Fibroblast of peridontal ligament (primary cell): ENCODE results near the gene NCR3LG1.

Experiments used
- DNase-seq: peaks from one replicate; pipeline ENCODE4 v3.0.0-alpha.2; 2010; ENCODE audit errors: extremely low read depth

The NCR3LG1 gene

DNA sequence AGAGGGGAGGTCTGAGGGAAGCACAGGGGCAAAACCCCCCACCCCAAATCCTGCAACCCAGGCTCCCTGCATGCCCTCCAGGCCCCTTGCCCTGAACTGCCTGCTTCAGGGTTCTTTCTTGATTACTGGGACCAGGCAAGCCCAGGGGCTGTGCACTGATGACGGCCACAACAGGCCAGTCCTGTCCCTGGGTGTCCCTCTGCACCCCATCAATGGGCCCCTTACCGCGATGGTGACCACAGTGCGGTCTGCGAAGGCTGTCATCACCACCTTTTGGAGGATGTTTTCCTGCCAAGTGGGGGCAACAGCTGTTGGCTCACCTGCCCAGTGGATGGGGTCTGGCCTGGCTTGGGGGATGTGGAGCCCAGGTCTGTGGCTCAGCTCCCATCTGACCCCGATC, 41.9 kb downstream of the NCR3LG1 start:
- DNase-seq, result no peak

DNA sequence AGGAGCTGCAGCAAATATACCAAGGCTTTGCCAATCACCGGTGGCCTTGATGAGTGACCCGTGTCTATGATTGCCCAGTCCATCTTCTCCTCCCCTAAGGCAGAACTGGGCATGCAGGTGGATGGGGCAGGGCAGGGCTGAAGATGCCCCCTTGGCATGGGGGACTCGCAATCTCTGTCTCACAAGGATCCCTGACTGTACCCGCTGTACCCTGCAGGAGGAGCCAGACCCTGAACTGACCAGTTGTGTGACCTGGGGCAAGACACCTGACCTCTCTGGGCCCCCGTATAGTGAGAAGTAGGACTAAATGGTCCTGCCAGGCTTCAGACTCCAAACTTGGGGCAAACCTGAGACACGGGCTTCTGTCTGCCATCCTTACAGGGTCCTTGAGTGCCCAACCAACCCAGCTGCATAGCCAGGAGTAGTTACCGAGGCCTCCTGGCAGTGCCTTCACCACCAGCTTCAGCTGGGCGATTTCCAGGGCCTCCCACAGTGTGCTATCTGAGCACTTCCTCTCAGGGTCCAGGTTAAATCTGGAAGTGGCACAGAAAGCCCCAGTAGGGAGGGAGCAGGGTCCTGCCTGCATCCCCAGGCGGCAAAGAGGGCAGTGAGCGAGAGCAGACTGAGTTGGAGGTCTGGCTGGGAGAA, 43.3 kb downstream of the NCR3LG1 start:
- DNase-seq, result no peak

DNA sequence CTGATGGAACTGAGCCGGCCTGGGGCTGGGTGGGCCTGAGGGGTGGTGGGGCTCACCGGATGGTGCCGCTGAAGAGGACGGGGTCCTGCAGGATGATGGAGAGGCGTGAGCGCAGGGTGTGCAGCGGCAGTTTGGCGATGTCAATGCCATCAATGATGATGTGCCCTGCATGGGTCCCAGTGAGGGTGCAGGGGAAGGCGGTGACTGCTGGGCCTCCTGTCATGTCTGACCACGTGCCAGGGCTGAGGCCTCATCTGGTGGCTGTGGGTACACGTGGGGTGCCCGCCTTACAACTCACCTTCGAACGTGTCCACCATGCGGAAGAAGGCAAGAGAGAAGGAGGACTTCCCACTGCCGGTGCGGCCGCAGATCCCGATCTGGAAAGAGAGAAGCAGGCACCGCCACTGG, 44.0 kb downstream of the NCR3LG1 start:
- no peak for DNase-seq

DNA sequence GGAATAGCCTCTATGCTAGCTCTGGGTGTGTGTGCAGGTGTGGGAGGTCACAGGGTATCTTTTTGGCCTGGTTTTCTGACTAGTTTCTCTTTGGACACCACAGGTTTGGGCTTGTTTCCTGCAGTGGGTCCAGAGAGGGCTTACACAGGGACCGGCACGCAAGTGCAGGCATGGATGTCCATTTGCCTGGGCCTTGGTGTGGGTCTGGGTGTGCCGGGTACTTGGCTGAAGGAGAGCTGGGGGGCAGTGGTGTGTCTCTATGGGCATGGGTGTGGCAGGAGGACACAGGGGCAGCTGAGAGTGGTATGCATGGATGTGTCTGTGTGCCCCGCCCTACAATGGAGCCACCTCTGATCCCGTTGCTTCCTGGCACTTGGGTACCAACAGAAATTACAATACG, 44.4 kb downstream of the NCR3LG1 start:
- DNase-seq, result no peak

DNA sequence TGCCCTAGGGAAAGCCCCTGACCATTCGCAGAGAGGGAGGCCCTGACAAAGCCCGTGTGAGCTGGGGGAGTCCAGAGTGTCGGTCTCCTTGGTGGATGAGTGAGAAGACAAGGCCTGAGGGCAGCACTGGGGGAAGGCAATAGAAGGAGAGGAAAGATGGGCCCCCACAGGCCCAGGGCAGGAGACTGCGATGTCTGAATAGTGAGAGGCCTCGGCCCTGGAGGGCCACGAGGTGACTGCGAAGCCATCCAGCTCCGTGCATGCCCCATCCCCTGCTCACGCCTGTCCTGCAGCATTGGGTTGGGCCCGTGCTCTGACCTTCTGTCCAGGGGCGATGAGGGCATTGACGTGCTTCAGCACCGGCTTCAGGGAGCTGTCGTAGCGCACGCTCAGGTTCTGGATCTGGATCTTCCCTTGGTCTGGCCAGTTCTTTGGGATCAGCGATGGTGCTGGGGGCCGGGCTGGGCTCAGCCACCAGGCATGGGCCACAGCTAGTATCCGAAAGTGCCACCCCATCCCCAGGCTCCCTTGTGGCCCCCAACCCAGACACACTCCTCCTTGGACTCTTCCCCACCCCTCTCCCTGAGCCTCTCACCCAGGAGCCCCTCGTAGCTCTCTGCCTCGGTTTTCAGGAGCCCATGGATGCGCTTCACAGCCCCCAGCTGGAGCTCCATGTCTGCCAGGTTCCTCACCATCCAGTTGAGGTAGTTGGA, 45.2 kb downstream of the NCR3LG1 start:
- no peak for DNase-seq

DNA sequence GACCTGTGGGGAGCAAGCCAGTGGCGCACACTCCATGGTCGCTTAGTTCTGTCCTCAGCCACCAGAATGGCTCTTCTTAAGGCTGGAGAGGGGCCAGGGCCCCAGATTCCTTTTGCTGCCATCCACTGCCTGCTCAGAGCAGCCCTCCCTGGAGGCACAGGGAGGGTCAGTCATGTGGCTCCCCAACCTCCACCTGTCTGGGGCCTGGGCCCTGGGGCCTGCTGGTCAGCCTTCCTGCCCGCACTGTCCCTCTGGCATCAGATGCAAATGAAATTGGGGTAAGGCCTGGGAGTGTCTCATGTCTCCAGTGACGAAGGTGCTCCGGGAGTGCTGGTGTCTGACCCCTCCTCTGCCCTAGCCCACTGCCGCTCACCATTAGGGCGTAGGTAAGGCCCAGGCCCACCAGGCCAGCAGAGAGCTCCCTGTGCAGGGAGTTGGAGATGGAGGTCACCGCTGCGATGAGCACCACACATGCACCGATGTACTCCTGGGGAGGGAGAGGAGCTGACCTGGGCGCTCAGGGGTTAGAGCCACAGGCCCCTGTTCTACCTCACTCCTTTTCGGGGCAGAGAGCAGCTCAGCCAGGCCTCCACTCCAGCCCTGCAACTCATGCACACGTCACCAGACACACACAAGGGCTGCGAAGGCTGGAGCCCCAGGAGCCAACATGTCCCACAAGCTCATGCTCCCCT, 45.9 kb downstream of the NCR3LG1 start:
- DNase-seq, result no peak

DNA sequence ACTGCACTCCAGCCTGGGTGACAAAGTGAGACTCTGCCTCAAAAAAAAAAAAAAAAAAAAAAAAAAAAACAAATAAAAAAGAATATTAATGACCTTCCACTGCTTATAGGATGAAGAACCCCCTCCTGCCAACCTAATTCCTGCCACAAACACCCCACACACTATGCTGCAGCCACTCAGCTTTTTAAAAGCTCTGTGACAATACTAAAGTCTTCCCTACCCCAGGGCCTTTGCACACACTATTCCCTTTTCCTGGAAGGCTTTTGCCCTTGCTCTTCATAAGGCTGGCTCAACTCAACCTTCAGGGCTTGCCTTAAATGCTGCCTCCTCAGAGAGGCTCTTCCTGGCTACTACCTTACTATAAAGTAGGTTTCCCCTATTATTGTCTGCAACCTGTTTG, 47.6 kb downstream of the NCR3LG1 start:
- no peak for DNase-seq

DNA sequence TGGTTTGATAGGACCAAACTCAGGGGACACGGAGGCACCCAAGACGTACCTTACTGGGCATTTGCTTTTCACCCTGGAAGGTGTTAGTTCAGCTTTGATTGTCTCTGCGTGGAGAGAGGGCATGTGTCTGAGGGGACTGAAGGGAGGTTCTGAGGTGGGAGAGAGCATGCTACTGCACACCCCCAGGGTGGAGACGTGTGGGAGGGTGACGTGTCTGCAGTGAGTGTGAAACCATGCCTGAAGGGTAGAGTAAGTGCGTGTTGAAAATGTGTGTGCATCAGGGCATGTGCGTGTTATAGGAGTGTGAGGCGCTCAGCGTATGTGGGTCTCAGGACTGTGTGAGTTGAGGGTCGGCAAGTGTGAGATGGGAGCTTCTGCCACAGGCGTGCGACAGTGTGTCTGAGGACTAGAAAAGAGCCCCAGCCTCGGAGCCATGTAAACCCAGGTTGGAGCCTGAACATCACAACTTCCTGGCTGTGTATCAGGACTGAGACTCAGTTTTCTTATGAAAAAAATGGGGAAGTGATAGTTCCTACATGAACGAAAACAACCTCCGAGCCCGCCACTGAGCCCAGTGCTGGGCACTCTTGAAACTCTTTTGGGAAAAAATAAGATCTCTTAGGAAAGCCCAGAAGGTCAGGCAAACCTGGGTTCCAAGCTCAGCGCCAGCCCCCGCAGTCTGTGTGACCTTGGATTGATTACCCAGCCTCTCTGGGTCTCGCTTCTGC, 48.6 kb downstream of the NCR3LG1 start:
- no peak for DNase-seq

DNA sequence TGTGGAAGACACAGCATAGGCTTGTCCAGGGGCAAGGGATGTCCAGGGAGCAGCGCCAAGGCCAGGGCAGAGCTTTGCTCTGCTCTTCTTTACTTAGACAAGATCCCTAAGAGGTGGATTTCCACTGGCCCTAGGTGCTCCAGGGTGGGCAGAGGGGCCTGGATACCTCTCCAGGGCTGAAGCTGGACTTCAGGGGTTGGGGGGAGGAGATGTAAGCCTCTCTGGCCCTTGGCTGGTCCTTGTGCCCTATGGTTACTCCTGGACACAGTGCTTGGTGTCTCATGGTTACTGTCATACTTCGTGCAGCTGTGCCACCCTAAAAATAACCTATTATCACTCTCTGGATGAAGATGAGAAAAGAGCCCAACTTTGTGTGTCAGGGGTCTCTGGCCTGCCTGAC, 49.7 kb downstream of the NCR3LG1 start:
- DNase-seq, result no peak

DNA sequence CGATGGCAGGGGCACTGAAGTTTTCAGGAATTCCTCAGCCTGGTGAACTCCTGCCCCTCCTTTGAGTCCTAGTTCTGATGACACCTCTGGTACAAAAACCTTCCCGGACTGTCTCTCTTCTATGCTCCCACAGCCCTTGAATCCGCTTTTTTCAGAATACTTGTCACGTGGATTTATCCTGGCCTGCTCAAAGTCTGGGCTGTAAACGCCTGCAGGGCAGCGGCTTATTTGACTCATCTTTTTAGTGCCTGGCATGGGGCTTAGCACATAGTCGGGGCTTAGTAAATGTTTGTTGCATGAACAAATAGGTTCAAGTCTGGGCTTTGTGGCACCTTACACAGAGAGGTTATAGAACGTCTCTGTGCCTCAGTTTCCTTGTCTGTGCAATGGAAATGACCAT, 50.2 kb downstream of the NCR3LG1 start:
- no peak for DNase-seq

DNA sequence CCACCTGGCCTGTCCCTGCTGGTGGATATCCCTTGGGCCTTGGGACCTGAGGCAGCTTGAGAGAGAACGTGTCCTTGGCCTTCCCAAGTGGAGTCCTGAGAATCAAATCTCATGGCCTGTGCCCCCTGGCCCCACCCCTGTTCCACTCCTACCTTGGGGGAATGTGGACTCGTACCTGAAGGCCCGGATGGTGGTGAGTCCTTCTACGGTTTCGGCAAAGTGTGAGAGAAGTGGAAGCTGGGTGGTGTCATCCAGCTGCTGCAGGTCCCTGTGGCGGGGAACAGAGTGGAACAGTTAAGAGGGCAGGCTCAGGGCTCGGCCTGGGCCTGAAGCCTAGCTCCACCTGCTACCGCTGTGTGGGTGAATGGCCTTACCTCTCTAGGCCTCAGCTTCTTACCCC, 50.9 kb downstream of the NCR3LG1 start:
- no peak for DNase-seq

DNA sequence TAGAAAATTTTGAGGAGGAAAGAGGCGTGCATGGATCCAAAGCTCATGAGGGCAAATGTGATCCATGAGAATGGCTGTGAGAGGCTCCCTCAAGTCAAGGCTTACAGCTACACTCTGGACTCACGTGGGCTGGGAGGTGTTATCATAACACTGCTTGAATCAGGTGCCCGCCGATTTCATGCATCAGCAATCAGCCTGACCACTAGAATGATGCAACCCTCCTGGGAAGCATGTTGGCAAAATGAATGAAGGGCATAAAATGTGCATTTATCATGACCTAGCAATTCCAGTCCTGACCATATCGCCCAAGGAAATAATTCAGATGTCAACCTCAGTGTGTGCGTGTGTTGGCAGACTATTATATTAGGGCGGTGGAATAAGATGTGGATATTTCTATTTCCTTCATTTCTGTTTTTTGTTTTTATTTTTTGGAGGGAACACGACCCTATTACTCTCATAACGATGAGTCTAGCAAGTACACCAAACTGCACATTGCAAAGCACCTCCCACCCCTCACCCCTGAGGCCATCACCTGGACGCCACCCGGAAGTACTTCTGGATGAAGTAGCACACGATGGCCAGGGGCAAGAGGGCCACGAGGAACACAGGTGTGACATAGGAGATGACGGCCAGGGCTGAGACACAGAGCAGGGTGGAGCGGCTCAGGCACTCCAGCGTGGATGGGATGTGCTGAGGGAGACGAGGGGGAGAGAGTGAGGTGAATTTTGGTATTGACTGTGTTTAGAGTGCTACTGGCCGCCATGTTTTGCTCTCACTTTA, 52.6 kb downstream of the NCR3LG1 start:
- peak; percentile 26 for DNase-seq

DNA sequence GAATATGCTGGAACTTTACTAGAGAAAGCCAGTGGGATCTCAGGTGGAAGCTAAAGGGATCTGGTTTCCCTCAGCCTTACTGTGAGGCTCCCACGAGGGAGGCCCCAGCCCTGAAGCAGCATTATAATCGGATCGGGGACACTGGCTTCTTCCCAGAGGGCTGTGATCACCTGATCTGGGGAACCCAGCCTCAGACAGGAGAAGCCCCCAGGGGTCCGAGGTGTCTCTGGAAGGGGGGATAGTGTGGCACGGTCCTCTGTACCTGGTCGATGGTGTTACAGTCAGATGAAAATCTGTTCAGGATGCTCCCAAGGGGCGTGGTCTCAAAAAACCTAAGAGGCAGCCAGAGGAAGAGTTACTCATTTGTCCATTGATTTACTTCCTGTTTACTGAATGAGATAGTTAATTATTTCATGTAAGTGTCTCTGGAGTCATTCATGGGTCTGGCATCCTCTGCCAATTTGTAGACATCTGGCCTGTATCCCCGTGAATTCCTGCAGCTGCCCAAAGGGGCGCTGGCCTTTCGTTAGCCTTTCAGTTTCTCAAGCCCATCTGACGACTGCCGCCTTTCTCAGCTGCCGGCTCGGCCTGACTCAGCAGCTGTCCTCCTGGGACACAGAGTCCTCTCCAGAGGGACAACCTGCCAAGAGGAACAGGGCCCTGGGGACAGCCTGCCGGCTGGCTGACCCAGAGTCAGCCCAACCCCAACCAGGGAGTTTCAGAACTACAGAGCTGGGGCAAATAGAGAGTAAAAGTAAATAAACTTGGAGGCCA, 53.8 kb downstream of the NCR3LG1 start:
- DNase-seq, result peak; percentile 33

DNA sequence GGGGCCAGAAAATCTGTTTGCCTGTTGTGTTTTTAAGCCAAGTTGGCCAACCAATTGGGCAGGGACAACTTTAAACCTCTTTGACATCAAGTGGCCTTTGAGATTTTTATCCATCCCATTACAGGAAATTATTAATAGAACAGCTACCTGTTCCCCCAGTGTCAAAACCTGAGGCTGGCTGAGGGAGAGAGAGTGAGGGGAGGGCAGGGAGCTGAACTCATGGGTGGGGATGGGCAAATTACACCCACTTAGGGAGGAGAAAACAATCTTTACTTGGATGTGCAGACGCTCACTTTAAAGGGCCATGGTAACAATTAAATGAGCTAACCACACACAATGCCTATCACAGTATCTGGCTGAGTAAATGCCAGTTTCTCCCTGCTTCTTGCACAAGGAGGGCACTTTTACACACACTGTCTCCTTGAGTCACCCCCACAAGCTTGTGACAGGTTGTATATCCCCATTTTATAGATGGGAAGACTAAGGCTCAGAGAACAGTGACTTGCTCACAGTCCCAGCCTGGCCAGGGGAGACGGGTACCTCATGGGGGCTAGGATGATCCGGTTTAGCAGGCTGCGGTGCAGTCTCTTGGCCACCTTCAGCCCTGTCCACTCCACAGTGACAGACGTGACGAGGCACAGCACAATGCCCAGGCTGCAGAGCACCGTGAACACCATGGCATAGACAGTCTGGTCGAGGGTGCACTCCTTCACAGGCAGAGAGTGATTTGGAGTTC, 54.6 kb downstream of the NCR3LG1 start:
- DNase-seq, result no peak

DNA sequence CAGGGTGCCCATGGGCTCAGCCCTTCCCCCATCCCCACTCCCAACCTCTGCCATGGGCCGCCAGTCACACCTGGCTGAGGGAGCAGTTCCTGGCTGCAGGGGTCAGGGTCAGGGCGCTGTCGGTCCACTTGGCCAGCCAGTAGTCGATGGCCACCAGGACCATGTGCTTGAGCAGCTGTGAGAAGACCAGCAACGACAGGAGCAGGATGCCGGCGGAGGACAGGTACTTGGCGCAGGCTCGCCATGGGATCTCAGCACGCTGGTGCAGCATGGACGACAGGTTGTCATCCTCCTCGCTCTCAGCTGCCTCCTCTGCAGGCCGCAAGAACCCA, 55.2 kb downstream of the NCR3LG1 start:
- no peak for DNase-seq

DNA sequence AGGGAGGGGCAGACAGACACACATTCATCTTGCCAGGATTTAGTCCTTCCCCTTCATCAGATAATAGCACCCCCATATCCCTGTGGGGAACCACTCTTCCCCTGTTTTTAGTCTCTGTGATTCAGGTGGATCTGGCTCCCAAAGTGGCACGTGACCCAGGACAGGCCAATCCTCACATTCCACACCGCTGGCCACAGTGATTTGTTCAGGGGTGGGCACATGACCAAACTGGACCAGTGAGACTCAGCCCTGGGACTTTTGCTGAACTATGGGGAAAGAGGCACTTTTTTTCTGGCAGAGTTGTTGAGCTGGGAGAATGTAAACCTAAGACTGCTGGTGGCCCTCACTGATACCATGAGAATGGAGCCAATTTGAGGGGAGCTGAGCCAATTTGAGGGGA, 56.0 kb downstream of the NCR3LG1 start:
- no peak for DNase-seq

DNA sequence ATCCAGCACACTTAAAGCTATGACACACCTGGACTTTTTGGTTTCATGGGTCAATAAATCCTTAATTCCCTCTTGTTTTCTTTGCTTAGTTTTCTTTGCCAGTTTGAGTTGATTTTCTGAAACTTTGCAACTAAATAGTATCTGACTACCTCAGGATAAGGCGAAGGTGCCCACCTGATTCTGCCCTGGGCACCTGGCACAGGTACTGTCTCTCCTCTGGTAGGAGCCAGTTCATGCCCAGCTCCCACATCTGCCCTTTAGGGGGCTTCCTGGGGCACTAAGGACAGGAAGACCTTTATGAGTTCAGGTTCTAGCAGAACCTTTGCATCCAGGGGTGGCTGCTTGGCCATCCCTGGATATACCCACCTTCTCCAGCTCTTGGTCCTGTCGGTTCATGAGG, 56.4 kb downstream of the NCR3LG1 start:
- no peak for DNase-seq

DNA sequence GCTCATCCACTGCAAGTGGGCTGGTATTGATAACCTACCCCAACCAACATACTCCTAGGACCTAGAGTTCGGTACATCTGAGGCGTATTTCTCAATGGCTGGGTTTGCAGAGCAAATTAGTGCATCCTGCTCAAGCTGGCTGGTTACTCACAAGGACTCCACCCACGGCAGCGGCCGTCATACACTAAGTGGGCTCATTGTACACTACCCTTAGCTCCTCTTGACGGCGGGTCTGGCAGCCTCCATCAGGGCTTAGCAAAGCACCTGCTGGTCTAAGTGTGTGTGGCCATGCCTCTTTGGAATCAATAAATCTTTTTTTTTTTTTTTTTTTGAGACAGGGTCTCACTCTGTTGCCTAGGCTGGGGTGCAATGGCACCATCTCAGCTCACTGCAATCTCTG, 57.0 kb downstream of the NCR3LG1 start:
- DNase-seq, result no peak

DNA sequence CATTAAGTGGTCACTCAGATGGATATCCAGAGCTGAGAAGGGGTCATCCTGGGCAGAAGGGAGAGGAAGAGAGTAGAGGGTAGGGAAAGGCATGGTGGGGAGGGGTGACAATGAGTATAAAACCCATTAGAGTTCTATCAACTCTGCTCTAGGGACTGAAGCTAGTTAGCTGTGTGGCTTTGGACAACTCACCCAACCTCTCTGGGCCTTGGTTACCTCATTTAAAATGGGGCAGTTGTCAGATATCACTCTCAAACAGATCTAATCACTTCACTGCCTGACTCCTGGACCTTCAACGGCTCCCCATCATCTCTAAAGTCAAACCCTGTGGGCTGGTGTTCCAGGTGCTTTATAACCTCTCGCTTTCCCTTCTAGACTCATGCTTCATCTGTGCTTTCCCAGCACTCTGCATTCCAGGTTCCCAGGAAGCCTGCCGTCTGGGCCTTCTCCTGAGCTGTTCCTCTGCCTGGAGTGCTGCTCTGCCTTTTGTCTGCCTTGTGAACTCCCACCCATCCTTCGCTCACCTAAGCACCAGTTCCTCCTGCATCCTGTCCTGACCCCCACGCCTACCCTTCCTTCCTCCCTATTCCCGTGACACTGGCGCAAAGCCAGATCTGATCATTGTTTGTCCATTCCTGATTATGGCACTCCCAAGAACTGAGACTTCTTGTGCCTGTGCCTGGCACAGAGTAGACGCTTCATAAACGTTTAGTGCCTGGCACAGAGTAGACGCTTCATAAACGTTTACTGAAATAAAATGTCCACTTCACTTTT, 59.2 kb downstream of the NCR3LG1 start:
- DNase-seq, result no peak

DNA sequence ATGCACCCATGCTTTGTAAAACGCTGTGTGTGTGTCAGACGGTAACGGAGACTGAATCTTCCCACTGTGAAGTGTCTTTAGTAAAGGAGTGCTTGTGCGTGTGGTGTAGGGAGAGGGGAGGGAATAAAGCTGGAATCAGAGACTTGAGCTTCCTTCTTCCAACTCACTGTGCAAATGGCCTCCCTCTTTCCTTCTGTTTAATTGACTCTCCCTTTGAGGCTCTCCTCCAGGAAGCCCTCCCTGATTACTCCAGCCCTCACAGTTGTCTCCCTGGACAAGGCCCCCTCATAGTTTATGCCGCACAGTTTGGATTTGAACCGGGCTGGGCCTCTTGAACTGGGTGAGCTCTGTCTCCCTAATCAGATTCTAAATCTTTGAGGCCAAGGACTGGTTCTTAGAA, 59.8 kb downstream of the NCR3LG1 start:
- DNase-seq, result no peak
